ENCODE measurements around the gene TERB1.

Gene TERB1

GRCh38 chr16:66751992-66752322 is 49.4 kb downstream of the TERB1 start:
- H3K36me3 ChIP-seq (ENCODE audit: control insufficient read depth, insufficient read depth, low read length) = no peaks in the 10 kb centered on the region
- no peaks in the 10 kb centered on the region for H3K27me3 ChIP-seq (ENCODE audit: control insufficient read depth, insufficient read depth, low read length)
- peaks cover 12% of the 10 kb centered on the region for H3K4me1 ChIP-seq
- H2AFZ ChIP-seq = peak overlapping the region; percentile 69
- no peaks in the 10 kb centered on the region for H3K9me3 ChIP-seq (ENCODE audit: control insufficient read depth, low read length)
- peaks cover 39% of the 10 kb centered on the region for H3K79me2 ChIP-seq
- peak overlapping the region; percentile 27 for H3K4me3 ChIP-seq (ENCODE audit: low read depth, low read length)
- H3K9ac ChIP-seq = no peak overlapping the region
- TF ChIP-seq CTCF (IDR thresholded peaks at IDR 0.05) = no peak
- H3K4me2 ChIP-seq (ENCODE audit: low read length) = peak overlapping the region; percentile 60
- peak overlapping the region; percentile 86 for H3K27ac ChIP-seq

- Histone ChIP-seq H3K36me3 (ENCODE audit: control insufficient read depth, insufficient read depth, low read length) (no peaks in the 10 kb centered on the region), H3K4me3 (ENCODE audit: low read depth, low read length) (peak within 1 kb of the TSS; percentile 95), H3K9ac (peak within 1 kb of the TSS; percentile 87), H3K4me2 (ENCODE audit: low read length) (peak within 1 kb of the TSS; percentile 96), H3K9me3 (ENCODE audit: control insufficient read depth, low read length) (no peaks in the 10 kb centered on the region), H2AFZ (peak within 1 kb of the TSS; percentile 95), H3K27me3 (ENCODE audit: control insufficient read depth, insufficient read depth, low read length) (no peaks in the 10 kb centered on the region), H3K4me1 (peaks cover 12% of the 10 kb centered on the region), H3K27ac (peak within 1 kb of the TSS; percentile 86), H3K79me2 (peaks cover 39% of the 10 kb centered on the region)
- TF ChIP-seq CTCF (IDR thresholded peaks at IDR 0.05) = peak; percentile 78
Observed at GRCh38 chr16:66751303-66751991, 49.9 kb downstream of the TERB1 start, which contains the start of gene DYNC1LI2. Gene DYNC1LI2 (minus strand): TSS chr16:66751609. CDS start chr16:66751591, 18 bp downstream.

- H3K9me3 ChIP-seq (ENCODE audit: control insufficient read depth, low read length) = no peaks in the 10 kb centered on the region
- peaks cover 39% of the 10 kb centered on the region for H3K79me2 ChIP-seq
- peak overlapping the region; percentile 86 for H3K27ac ChIP-seq
- H3K4me1 ChIP-seq = peaks cover 12% of the 10 kb centered on the region
- H2AFZ ChIP-seq = peak overlapping the region; percentile 95
- TF ChIP-seq CTCF (IDR thresholded peaks at IDR 0.05) = no peak
- H3K36me3 ChIP-seq (ENCODE audit: control insufficient read depth, insufficient read depth, low read length) = no peaks in the 10 kb centered on the region
- H3K9ac ChIP-seq = peak overlapping the region; percentile 87
- peak overlapping the region; percentile 95 for H3K4me3 ChIP-seq (ENCODE audit: low read depth, low read length)
- H3K4me2 ChIP-seq (ENCODE audit: low read length) = peak overlapping the region; percentile 96
- no peaks in the 10 kb centered on the region for H3K27me3 ChIP-seq (ENCODE audit: control insufficient read depth, insufficient read depth, low read length)
Observed at GRCh38 chr16:66751053-66751302, 50.4 kb downstream of the TERB1 start.

- H3K4me1 ChIP-seq = peaks cover 12% of the 10 kb centered on the region
- H3K27ac ChIP-seq = peak overlapping the region; percentile 86
- peak overlapping the region; percentile 96 for H3K4me2 ChIP-seq (ENCODE audit: low read length)
- peak overlapping the region; percentile 95 for H2AFZ ChIP-seq
- no peaks in the 10 kb centered on the region for H3K9me3 ChIP-seq (ENCODE audit: control insufficient read depth, low read length)
- no peak for TF ChIP-seq CTCF (IDR thresholded peaks at IDR 0.05)
- H3K27me3 ChIP-seq (ENCODE audit: control insufficient read depth, insufficient read depth, low read length) = no peaks in the 10 kb centered on the region
- no peaks in the 10 kb centered on the region for H3K36me3 ChIP-seq (ENCODE audit: control insufficient read depth, insufficient read depth, low read length)
- peak overlapping the region; percentile 87 for H3K9ac ChIP-seq
- peak overlapping the region; percentile 95 for H3K4me3 ChIP-seq (ENCODE audit: low read depth, low read length)
- H3K79me2 ChIP-seq = peaks cover 39% of the 10 kb centered on the region
Observed at GRCh38 chr16:66750279-66751052, 50.9 kb downstream of the TERB1 start.

Measured in parathyroid adenoma (tissue), 2 donors.